GM19351 (cell line): ENCODE data around the gene SPECC1L.
"Not testable (repeated sequence)": the region's sequence is repeated elsewhere in the genome, so short reads cannot be mapped to it uniquely, and the experiment has no call there.

Experiments used
- ATAC-seq: cut with Tn5 transposase; IDR thresholded peaks from one replicate; pipeline ENCODE4 v1.9.1; 2021; ENCODE audit warnings: mild to moderate bottlenecking, moderate library complexity; ENCODE audit not compliant: unreplicated experiment

Gene SPECC1L

GRCh38 chr22:24282401-24282800 is 11.8 kb downstream of the SPECC1L start:
- no peak for ATAC-seq

- ATAC-seq = no peak
Observed at GRCh38 chr22:24284747-24285203, 14.1 kb downstream of the SPECC1L start.

- no peak for ATAC-seq
Observed at GRCh38 chr22:24285245-24285644, 14.6 kb downstream of the SPECC1L start.

- not testable (repeated sequence) for ATAC-seq
Observed at GRCh38 chr22:24287212-24287611, 16.6 kb downstream of the SPECC1L start.

GRCh38 chr22:24287801-24288200 is 17.2 kb downstream of the SPECC1L start:
- ATAC-seq = not testable (repeated sequence)

GRCh38 chr22:24289114-24289513 is 18.5 kb downstream of the SPECC1L start:
- ATAC-seq = no peak

- ATAC-seq = no peak
Observed at GRCh38 chr22:24289741-24290163, 19.1 kb downstream of the SPECC1L start.

- no peak for ATAC-seq
Observed at GRCh38 chr22:24290459-24290858, 19.8 kb downstream of the SPECC1L start.

- no peak for ATAC-seq
Observed at GRCh38 chr22:24291515-24292201, 21.0 kb downstream of the SPECC1L start.

GRCh38 chr22:24292202-24292830 is 21.7 kb downstream of the SPECC1L start:
- ATAC-seq = not testable (repeated sequence)

- not testable (repeated sequence) for ATAC-seq
Observed at GRCh38 chr22:24294913-24295312, 24.3 kb downstream of the SPECC1L start.

GRCh38 chr22:24298497-24299155 is 28.0 kb downstream of the SPECC1L start:
- ATAC-seq = not testable (repeated sequence)

GRCh38 chr22:24300522-24300921 is 29.9 kb downstream of the SPECC1L start:
- ATAC-seq = not testable (repeated sequence)

- no peak for ATAC-seq
Observed at GRCh38 chr22:24302591-24302990, 32.0 kb downstream of the SPECC1L start.

GRCh38 chr22:24303007-24303406 is 32.4 kb downstream of the SPECC1L start:
- ATAC-seq = no peak

- ATAC-seq = no peak
Observed at GRCh38 chr22:24304062-24304675, 33.5 kb downstream of the SPECC1L start.

- no peak for ATAC-seq
Observed at GRCh38 chr22:24305260-24305692, 34.6 kb downstream of the SPECC1L start.

GRCh38 chr22:24310969-24311368 is 40.3 kb downstream of the SPECC1L start:
- ATAC-seq = no peak

- ATAC-seq = no peak
Observed at GRCh38 chr22:24315367-24315966, 44.8 kb downstream of the SPECC1L start.

- ATAC-seq = not testable (repeated sequence)
Observed at GRCh38 chr22:24316264-24316663, 45.6 kb downstream of the SPECC1L start.

GRCh38 chr22:24317511-24317910 is 46.9 kb downstream of the SPECC1L start:
- not testable (repeated sequence) for ATAC-seq
